Body of pancreas (tissue), 4 donors: ENCODE data around the gene SLC6A13. TPM values are rescaled to one million over a fixed set of nuclear protein-coding genes. Genes with fewer than 3 reads are reported as not detected.

Experiments
- ATAC-seq: fragments of 150-250 bp; one replicate; pipeline ENCODE4 v1.9.1; 2016
- DNase-seq, 4 donors: peaks; one replicate each; pipeline ENCODE4 v3.0.0-alpha.2; 2019
- H3K27ac ChIP-seq, 4 donors: fragments of 200-600 bp; sonication (generic); 1 replicate in 3 of 4; 2 replicates in 1 of 4; pipeline versions ENCODE4 v1.5.1 to v1.6.1; 2016 to 2019; ENCODE audit warnings: mild to moderate bottlenecking in 1 of 4, mixed read lengths in 1 of 4, moderate library complexity in 1 of 4
- H3K27me3 ChIP-seq, 2 donors: fragments of 200-600 bp; sonication (generic); one replicate each; pipeline ENCODE4 v1.6.0; 2016; ENCODE audit warnings: mild to moderate bottlenecking in 1 of 2
- H3K36me3 ChIP-seq, 2 donors: fragments of 200-600 bp; sonication (generic); replicated peaks in 1 of 2; 2 replicates each; pipeline ENCODE4 v1.5.1; 2016; ENCODE audit warnings: low read depth in 2 of 2; ENCODE audit not compliant: insufficient read depth in 1 of 2
- H3K4me1 ChIP-seq: fragments of 200-600 bp; sonication (generic); one replicate; pipeline ENCODE4 v1.6.0; 2016
- H3K4me3 ChIP-seq, 2 donors: fragments of 200-600 bp; sonication (generic); 1 replicate in 1 of 2; 2 replicates in 1 of 2; pipeline ENCODE4 v1.5.1; 2016 to 2019
- H3K9me3 ChIP-seq, 3 donors: fragments of 200-600 bp; sonication (generic); 1 replicate in 2 of 3; 2 replicates in 1 of 3; pipeline ENCODE4 v1.5.1; 2016
- POLR2A ChIP-seq, 3 donors: fragments of 450-650 bp; IDR thresholded peaks; one replicate each; pipeline ENCODE4 v1.6.1; 2016; ENCODE audit warnings: antibody characterized with exemption in 3 of 3, mild to moderate bottlenecking in 2 of 3
- WGBS, 2 donors: methylation state at CpG; one replicate each; pipeline ENCODE4 v1.1.5; 2017; 5-methylcytosine and 5-hydroxymethylcytosine counted together
- intact Hi-C: fragments of 100-400 bp; cut with DNase I; formaldehyde crosslinking; loops from one replicate; pipeline ENCODE4 v1.15.1; 2023
- total RNA-seq, 2 donors: library from RNA; depleted of rRNA; stranded (reverse); fragments of >200 nt; gene quantifications; one replicate each; pipeline ENCODE4 v1.1.0, GENCODE V29; 2016
- TF ChIP-seq, protein P1 (sequence below), 7 experiments: fragments of 450-650 bp in 4 of 7; fragments of 200-600 bp in 3 of 7; sonication (generic) in 3 of 7; IDR thresholded peaks; one replicate each; pipeline ENCODE4 v1.5.1; 2016 to 2019; ENCODE audit warnings: antibody characterized with exemption in 7 of 7

SLC6A13 gene
- total RNA-seq, 2 donors from 2014 or later: not detected

DNA sequence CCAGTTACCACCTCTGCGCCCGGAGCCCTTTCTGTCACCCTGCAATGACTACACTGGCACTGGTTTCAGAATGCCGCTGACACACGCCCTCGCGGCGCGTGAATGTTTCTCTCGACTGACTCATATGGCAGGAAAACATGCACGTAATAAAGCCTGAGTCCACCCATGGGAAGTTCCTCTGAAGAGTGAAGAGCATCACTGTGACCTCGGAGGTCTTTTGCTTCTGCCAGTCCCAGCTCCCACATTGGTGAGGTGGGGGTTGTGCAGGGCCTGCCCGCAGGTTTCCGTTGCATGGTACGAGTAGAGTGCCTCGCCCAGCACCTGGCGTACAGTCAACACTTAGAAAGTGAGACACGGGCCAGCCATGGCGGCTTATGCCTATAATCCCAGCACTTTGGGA, 37.6 kb downstream of the SLC6A13 start:
- no peaks in the 10 kb centered on the region for H3K36me3 ChIP-seq
- WGBS, 2 donors: 89% methylated on average over 18 of the region's 18 CpGs
- intact Hi-C loops: no loop called here
- no peak for DNase-seq
- TF ChIP-seq, protein P1, sequence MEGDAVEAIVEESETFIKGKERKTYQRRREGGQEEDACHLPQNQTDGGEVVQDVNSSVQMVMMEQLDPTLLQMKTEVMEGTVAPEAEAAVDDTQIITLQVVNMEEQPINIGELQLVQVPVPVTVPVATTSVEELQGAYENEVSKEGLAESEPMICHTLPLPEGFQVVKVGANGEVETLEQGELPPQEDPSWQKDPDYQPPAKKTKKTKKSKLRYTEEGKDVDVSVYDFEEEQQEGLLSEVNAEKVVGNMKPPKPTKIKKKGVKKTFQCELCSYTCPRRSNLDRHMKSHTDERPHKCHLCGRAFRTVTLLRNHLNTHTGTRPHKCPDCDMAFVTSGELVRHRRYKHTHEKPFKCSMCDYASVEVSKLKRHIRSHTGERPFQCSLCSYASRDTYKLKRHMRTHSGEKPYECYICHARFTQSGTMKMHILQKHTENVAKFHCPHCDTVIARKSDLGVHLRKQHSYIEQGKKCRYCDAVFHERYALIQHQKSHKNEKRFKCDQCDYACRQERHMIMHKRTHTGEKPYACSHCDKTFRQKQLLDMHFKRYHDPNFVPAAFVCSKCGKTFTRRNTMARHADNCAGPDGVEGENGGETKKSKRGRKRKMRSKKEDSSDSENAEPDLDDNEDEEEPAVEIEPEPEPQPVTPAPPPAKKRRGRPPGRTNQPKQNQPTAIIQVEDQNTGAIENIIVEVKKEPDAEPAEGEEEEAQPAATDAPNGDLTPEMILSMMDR (IDR thresholded peaks at IDR 0.05): no peak
- no peak for TF ChIP-seq POLR2A (IDR thresholded peaks at IDR 0.05)
- ATAC-seq: no peak
- H3K27me3 ChIP-seq: no peaks in the 10 kb centered on the region
- no peaks in the 10 kb centered on the region for H3K9me3 ChIP-seq
- H3K4me1 ChIP-seq: no peaks in the 10 kb centered on the region
- no peak overlapping the region for H3K4me3 ChIP-seq
- H3K27ac ChIP-seq: no peak overlapping the region

DNA sequence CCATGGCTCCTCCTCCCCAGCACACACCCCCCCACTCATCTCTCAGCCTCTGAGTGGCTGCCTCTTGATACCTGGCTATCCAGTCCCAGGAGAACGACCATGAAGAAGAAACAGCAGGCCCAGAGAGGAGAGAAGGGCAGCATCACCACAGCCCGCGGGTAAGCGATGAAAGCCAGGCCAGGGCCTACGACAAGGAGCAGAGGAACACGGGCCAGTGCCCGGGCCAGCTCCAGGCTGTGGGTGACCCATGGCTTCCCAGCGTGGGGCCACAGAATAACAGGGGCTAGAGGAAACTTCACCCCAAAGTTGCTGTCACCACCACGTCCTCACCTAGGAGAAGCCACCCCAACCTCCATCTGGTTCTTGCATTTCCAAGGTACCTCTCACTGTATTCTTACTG, 38.3 kb downstream of the SLC6A13 start:
- intact Hi-C loops: no loop called here
- ATAC-seq (no peak), DNase-seq (no peak)
- no peak overlapping the region for H3K27ac ChIP-seq
- TF ChIP-seq POLR2A (IDR thresholded peaks at IDR 0.05): no peak
- TF ChIP-seq, protein P1 (IDR thresholded peaks at IDR 0.05): no peak
- H3K4me3 ChIP-seq: no peak overlapping the region
- no peaks in the 10 kb centered on the region for H3K4me1 ChIP-seq
- WGBS, 2 donors: 75 to 82% methylated on average over 8 to 9 of the region's 9 CpGs
- no peaks in the 10 kb centered on the region for H3K36me3 ChIP-seq
- no peaks in the 10 kb centered on the region for H3K27me3 ChIP-seq
- no peaks in the 10 kb centered on the region for H3K9me3 ChIP-seq

DNA sequence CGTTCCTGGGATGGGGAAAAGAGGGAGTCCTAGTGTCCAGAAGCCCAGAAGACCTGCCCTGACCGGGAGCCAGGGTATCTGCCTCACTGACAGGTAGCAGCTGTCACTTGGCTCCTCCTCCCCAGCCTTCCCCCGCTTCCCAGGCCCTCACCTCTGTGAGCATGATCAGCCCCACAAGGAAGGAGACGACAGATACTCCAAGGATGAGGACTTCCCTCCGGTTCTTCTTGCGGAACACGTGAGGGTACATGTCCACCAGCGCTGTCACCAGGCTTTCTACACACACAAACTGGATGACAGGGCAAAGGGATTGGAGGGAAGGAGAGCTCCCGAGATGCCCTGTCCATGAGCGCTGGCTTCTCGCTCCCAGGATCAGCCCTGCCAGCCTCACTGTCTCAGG, 38.8 kb downstream of the SLC6A13 start:
- ATAC-seq (no peak), DNase-seq (no peak)
- Histone ChIP-seq H3K36me3 (no peaks in the 10 kb centered on the region), H3K27me3 (no peaks in the 10 kb centered on the region), H3K4me3 (no peak overlapping the region), H3K9me3 (no peaks in the 10 kb centered on the region), H3K27ac (no peak overlapping the region), H3K4me1 (no peaks in the 10 kb centered on the region)
- intact Hi-C loops: no loop called here
- TF ChIP-seq, protein P1 (IDR thresholded peaks at IDR 0.05): no peak
- TF ChIP-seq POLR2A (IDR thresholded peaks at IDR 0.05): no peak
- 60 to 66% methylated on average over 10 to 11 of the region's 11 CpGs for WGBS, 2 donors

DNA sequence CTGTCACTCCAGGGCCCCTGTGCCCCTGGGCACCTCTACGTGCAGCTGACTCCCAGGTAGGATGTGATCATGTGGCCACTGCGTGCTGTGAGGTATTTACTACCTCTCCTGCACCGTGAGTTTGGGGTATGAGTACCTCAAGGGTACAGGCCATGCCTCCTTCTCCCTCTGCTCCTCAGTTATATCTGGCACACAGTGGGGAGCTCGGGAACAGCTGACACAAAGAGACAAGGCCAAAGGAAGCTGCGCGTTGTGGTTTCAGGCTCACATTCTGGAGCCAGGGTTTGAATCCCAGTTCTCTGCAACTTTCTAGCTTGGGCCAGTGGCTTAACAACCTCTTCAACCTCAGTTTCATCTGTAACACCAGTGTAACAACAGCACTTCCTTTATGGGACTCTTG, 40.9 kb downstream of the SLC6A13 start:
- Histone ChIP-seq H3K9me3 (no peaks in the 10 kb centered on the region), H3K27me3 (no peaks in the 10 kb centered on the region), H3K27ac (no peak overlapping the region), H3K4me1 (no peaks in the 10 kb centered on the region), H3K36me3 (no peaks in the 10 kb centered on the region), H3K4me3 (no peak overlapping the region)
- ATAC-seq: no peak
- DNase-seq: no peak
- TF ChIP-seq, protein P1 (IDR thresholded peaks at IDR 0.05): no peak
- TF ChIP-seq POLR2A (IDR thresholded peaks at IDR 0.05): no peak
- intact Hi-C loops: no loop called here
- 71 to 80% methylated on average over 6 of the region's 6 CpGs for WGBS, 2 donors

DNA sequence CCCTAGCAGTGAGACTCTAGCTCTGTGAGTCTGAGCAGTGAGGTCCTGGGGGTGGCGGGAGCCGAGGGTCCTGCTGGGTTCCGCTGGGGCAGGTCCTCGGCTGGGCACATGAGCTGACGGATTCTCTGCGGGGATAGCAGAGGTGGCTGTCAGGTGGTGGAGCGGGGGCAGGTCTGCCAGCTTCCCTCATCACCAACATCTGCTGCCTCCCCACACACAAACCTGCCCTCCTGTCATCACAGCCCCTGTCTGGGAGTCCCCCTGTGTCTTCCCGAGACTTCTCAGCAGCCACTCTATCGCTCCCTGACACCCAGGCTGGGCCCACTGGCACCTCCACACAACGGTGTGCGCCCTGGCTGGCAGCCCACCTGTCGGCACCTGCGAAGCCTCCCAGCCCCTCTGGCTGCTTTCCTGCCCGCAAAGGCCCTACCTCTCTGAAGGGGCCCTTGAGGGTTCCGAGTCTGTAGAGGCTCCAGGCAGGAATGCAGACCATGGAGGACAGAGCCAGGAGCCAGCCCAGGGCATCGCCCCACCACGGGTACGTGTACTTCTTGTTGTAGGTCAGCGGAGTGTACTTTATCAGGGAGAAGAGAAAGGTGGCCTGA, 41.6 kb downstream of the SLC6A13 start:
- no peak for ATAC-seq
- Histone ChIP-seq H3K4me1 (no peaks in the 10 kb centered on the region), H3K9me3 (no peaks in the 10 kb centered on the region), H3K27me3 (no peaks in the 10 kb centered on the region), H3K36me3 (no peaks in the 10 kb centered on the region), H3K4me3 (no peak overlapping the region), H3K27ac (no peak overlapping the region)
- intact Hi-C loops: no loop called here
- no peak for DNase-seq
- 70 to 71% methylated on average over 5 to 19 of the region's 19 CpGs for WGBS, 2 donors
- TF ChIP-seq, protein P1 (IDR thresholded peaks at IDR 0.05): no peak
- TF ChIP-seq POLR2A (IDR thresholded peaks at IDR 0.05): no peak
